ENCODE measurements around the gene RFC5. TPM values are rescaled to one million over a fixed set of nuclear protein-coding genes. Genes with fewer than 3 reads are reported as not detected.

RFC5 gene
- total and polyA plus RNA-seq, 12 donors, result 5.8 to 28.0 (median 8.6) TPM

- TF ChIP-seq POLR2A (IDR thresholded peaks at IDR 0.05) (no peak), CTCF (IDR thresholded peaks at IDR 0.05) (no peak)
- peaks cover 0 to 2% of the 10 kb centered on the region in 2 donors for H3K4me1 ChIP-seq (replicated peaks in 1 of 2)
- H3K27me3 ChIP-seq, result no peaks in the 10 kb centered on the region
- H3K4me3 ChIP-seq, result no peak overlapping the region
- DNase-seq, result no peak
- H3K36me3 ChIP-seq (replicated peaks in 1 of 2), result peaks cover 0 to 30% of the 10 kb centered on the region in 2 donors
- 95 to 98% (median 98%) methylated on average over 3 of the region's 3 CpGs for WGBS, 4 donors
- H3K9me3 ChIP-seq (replicated peaks in 1 of 3), result no peaks in the 10 kb centered on the region
- intact Hi-C loops (cut with DNase I), result no loop called here
- H3K27ac ChIP-seq, result no peak overlapping the region
Measured at GRCh38 chr12:118022728-118023109, 6.2 kb downstream of the RFC5 start.

GRCh38 chr12:118023301-118023860 lies 6.9 kb downstream of the RFC5 start:
- TF ChIP-seq CTCF (IDR thresholded peaks at IDR 0.05), result no peak
- no peak for TF ChIP-seq POLR2A (IDR thresholded peaks at IDR 0.05)

GRCh38 chr12:118025168-118025567 lies 8.7 kb downstream of the RFC5 start:
- H3K27ac ChIP-seq, result no peak overlapping the region
- no peaks in the 10 kb centered on the region for H3K4me1 ChIP-seq (replicated peaks in 1 of 2)
- no peaks in the 10 kb centered on the region for H3K9me3 ChIP-seq (replicated peaks in 1 of 3)
- H3K36me3 ChIP-seq (replicated peaks in 1 of 2), result peaks cover 0 to 34% of the 10 kb centered on the region in 2 donors
- WGBS, 4 donors, result 70 to 88% (median 84%) methylated on average over 4 of the region's 4 CpGs
- no peak overlapping the region for H3K4me3 ChIP-seq
- H3K27me3 ChIP-seq, result no peaks in the 10 kb centered on the region
- intact Hi-C loops (cut with DNase I), result no loop called here
- TF ChIP-seq POLR2A (IDR thresholded peaks at IDR 0.05) (no peak), CTCF (IDR thresholded peaks at IDR 0.05) (no peak)
- DNase-seq, result no peak

More at GRCh38 chr12:118023301-118023860, 6.9 kb downstream of the RFC5 start:
- intact Hi-C loops (cut with DNase I), result no loop called here
- WGBS, 4 donors, result 87 to 93% (median 92%) methylated on average over 9 of the region's 9 CpGs
- no peak overlapping the region for H3K27ac ChIP-seq
- H3K27me3 ChIP-seq, result no peaks in the 10 kb centered on the region
- no peaks in the 10 kb centered on the region for H3K9me3 ChIP-seq (replicated peaks in 1 of 3)
- no peak for DNase-seq
- H3K36me3 ChIP-seq (replicated peaks in 1 of 2), result peaks cover 0 to 30% of the 10 kb centered on the region in 2 donors
- no peaks in the 10 kb centered on the region for H3K4me1 ChIP-seq (replicated peaks in 1 of 2)
- H3K4me3 ChIP-seq, result no peak overlapping the region

GRCh38 chr12:118029166-118029565 lies 12.7 kb downstream of the RFC5 start:
- WGBS, 4 donors, result 93 to 98% (median 96%) methylated on average over 5 of the region's 5 CpGs
- no peaks in the 10 kb centered on the region for H3K27me3 ChIP-seq

More at GRCh38 chr12:118029166-118029565, 12.7 kb downstream of the RFC5 start:
- no peaks in the 10 kb centered on the region for H3K4me1 ChIP-seq (replicated peaks in 1 of 2)
- TF ChIP-seq CTCF (IDR thresholded peaks at IDR 0.05) (no peak), POLR2A (IDR thresholded peaks at IDR 0.05) (no peak)
- no peak for DNase-seq
- H3K27ac ChIP-seq, result no peak overlapping the region
- intact Hi-C loops (cut with DNase I), result no loop called here
- H3K4me3 ChIP-seq, result no peak overlapping the region
- peaks cover 0 to 61% of the 10 kb centered on the region in 2 donors for H3K36me3 ChIP-seq (replicated peaks in 1 of 2)
- H3K9me3 ChIP-seq (replicated peaks in 1 of 3), result no peaks in the 10 kb centered on the region
